ENCODE results near the gene SKAP1. TPM values are rescaled to one million over a fixed set of nuclear protein-coding genes. Genes with fewer than 3 reads are reported as not detected.
A peak's percentile ranks its signal among the peaks of the same experiment; 100 is the strongest.

The SKAP1 gene
- total and polyA plus RNA-seq, 2 donors (not counting 1 experiment from before 2014, with no cell fraction given): not detected

GRCh38 chr17:48236681-48237134, 193.3 kb downstream of the SKAP1 start:
- H3K27ac ChIP-seq (ENCODE audit: insufficient read depth, low read length): no peak overlapping the region
- no peak overlapping the region for H3K9ac ChIP-seq (ENCODE audit: insufficient read depth, low read length)
- H3K4me3 ChIP-seq (replicated peaks in 1 of 4; ENCODE audit: control extremely low read depth in 1 of 4, insufficient read depth in 1 of 4, low read depth in 3 of 4, low read length in 4 of 4): no peak overlapping the region
- H3K27me3 ChIP-seq (ENCODE audit: control insufficient read depth, insufficient read depth, low read length): peaks cover 6% of the 10 kb centered on the region
- no peak overlapping the region for H2AFZ ChIP-seq (ENCODE audit: low read length)
- no peaks in the 10 kb centered on the region for H3K9me3 ChIP-seq (ENCODE audit: control insufficient read depth, insufficient read depth, low read depth, low read length)
- peak; percentile 27 to 96 for DNase-seq (ENCODE audit: low read depth in 2 of 2)
- no peaks in the 10 kb centered on the region for H3K79me2 ChIP-seq (ENCODE audit: control insufficient read depth, insufficient read depth, low read length)
- H3K4me1 ChIP-seq (ENCODE audit: control insufficient read depth, extremely low read depth, insufficient read depth, low read length): peaks cover 12% of the 10 kb centered on the region
- no peaks in the 10 kb centered on the region for H3K36me3 ChIP-seq (ENCODE audit: control insufficient read depth, insufficient read depth, low read length)
- no peaks in the 10 kb centered on the region for H4K20me1 ChIP-seq (ENCODE audit: control insufficient read depth, extremely low read depth, insufficient read depth, low read length)
- TF ChIP-seq EZH2 (IDR thresholded peaks at IDR 0.05; ENCODE audit: low read length, missing control alignments): no peak
- no peak for TF ChIP-seq CTCF (conservative IDR thresholded peaks at IDR 0.05 in 1 of 2, IDR thresholded peaks at IDR 0.05 in 1 of 2; ENCODE audit: low read depth in 1 of 2, low read length in 2 of 2)
- no peak overlapping the region for H3K4me2 ChIP-seq (ENCODE audit: extremely low read depth, insufficient read depth, low read length)

- no peaks in the 10 kb centered on the region for H3K4me1 ChIP-seq (ENCODE audit: control insufficient read depth, extremely low read depth, insufficient read depth, low read length)
- no peak for TF ChIP-seq CTCF (conservative IDR thresholded peaks at IDR 0.05 in 1 of 2, IDR thresholded peaks at IDR 0.05 in 1 of 2; ENCODE audit: low read depth in 1 of 2, low read length in 2 of 2)
- TF ChIP-seq EZH2 (IDR thresholded peaks at IDR 0.05; ENCODE audit: low read length, missing control alignments): no peak
- H3K79me2 ChIP-seq (ENCODE audit: control insufficient read depth, insufficient read depth, low read length): no peaks in the 10 kb centered on the region
- no peaks in the 10 kb centered on the region for H3K36me3 ChIP-seq (ENCODE audit: control insufficient read depth, insufficient read depth, low read length)
- no peak for DNase-seq (ENCODE audit: low read depth in 2 of 2)
- no peak overlapping the region for H3K9ac ChIP-seq (ENCODE audit: insufficient read depth, low read length)
- H3K9me3 ChIP-seq (ENCODE audit: control insufficient read depth, insufficient read depth, low read depth, low read length): no peaks in the 10 kb centered on the region
- peaks cover 9% of the 10 kb centered on the region for H3K27me3 ChIP-seq (ENCODE audit: control insufficient read depth, insufficient read depth, low read length)
- no peak overlapping the region for H3K27ac ChIP-seq (ENCODE audit: insufficient read depth, low read length)
- no peak overlapping the region for H3K4me3 ChIP-seq (replicated peaks in 1 of 4; ENCODE audit: control extremely low read depth in 1 of 4, insufficient read depth in 1 of 4, low read depth in 3 of 4, low read length in 4 of 4)
- no peaks in the 10 kb centered on the region for H4K20me1 ChIP-seq (ENCODE audit: control insufficient read depth, extremely low read depth, insufficient read depth, low read length)
- H3K4me2 ChIP-seq (ENCODE audit: extremely low read depth, insufficient read depth, low read length): no peak overlapping the region
- no peak overlapping the region for H2AFZ ChIP-seq (ENCODE audit: low read length)
These were observed 195.1 kb downstream of the SKAP1 start for GRCh38 chr17:48234922-48235321.

- peaks cover 17% of the 10 kb centered on the region for H3K27me3 ChIP-seq (ENCODE audit: control insufficient read depth, insufficient read depth, low read length)
- DNase-seq (ENCODE audit: low read depth in 2 of 2): no peak
- H4K20me1 ChIP-seq (ENCODE audit: control insufficient read depth, extremely low read depth, insufficient read depth, low read length): no peaks in the 10 kb centered on the region
These were observed 197.7 kb downstream of the SKAP1 start for GRCh38 chr17:48231995-48232959.

More at GRCh38 chr17:48231995-48232959, 197.7 kb downstream of the SKAP1 start:
- no peaks in the 10 kb centered on the region for H3K9me3 ChIP-seq (ENCODE audit: control insufficient read depth, insufficient read depth, low read depth, low read length)
- no peaks in the 10 kb centered on the region for H3K79me2 ChIP-seq (ENCODE audit: control insufficient read depth, insufficient read depth, low read length)
- H2AFZ ChIP-seq (ENCODE audit: low read length): no peak overlapping the region
- H3K4me3 ChIP-seq (replicated peaks in 1 of 4; ENCODE audit: control extremely low read depth in 1 of 4, insufficient read depth in 1 of 4, low read depth in 3 of 4, low read length in 4 of 4): no peak overlapping the region
- H3K9ac ChIP-seq (ENCODE audit: insufficient read depth, low read length): no peak overlapping the region
- no peak overlapping the region for H3K27ac ChIP-seq (ENCODE audit: insufficient read depth, low read length)
- H3K36me3 ChIP-seq (ENCODE audit: control insufficient read depth, insufficient read depth, low read length): no peaks in the 10 kb centered on the region
- no peak overlapping the region for H3K4me2 ChIP-seq (ENCODE audit: extremely low read depth, insufficient read depth, low read length)
- H3K4me1 ChIP-seq (ENCODE audit: control insufficient read depth, extremely low read depth, insufficient read depth, low read length): no peaks in the 10 kb centered on the region
- TF ChIP-seq CTCF (conservative IDR thresholded peaks at IDR 0.05 in 1 of 2, IDR thresholded peaks at IDR 0.05 in 1 of 2; ENCODE audit: low read depth in 1 of 2, low read length in 2 of 2) (no peak), EZH2 (IDR thresholded peaks at IDR 0.05; ENCODE audit: low read length, missing control alignments) (no peak)
